T-helper 2 cell treated with Interferon-gamma antibody and Interleukin-4, amounts not matched to agents 5 μg/mL and 100 μg/mL, for 36 hours (primary cell): ENCODE measurements around the gene RRAS2.
A peak's percentile ranks its signal among the peaks of the same experiment; 100 is the strongest.
"Not testable (repeated sequence)": the region's sequence is repeated elsewhere in the genome, so short reads cannot be mapped to it uniquely, and the experiment has no call there.

ENCODE experiments used
- DNase-seq: peaks from one replicate; pipeline ENCODE4 v3.0.0; 2021; ENCODE audit warnings: low spot score
- H3K27ac Mint-ChIP-seq: one replicate; pipeline ENCODE4 v1.8.0; 2021; ENCODE audit warnings: mild to moderate bottlenecking, mixed read lengths
- H3K27me3 Mint-ChIP-seq: one replicate; pipeline ENCODE4 v1.8.0; 2021; ENCODE audit warnings: low read depth, mixed read lengths
- H3K36me3 Mint-ChIP-seq: one replicate; pipeline ENCODE4 v1.8.0; 2021; ENCODE audit warnings: low read depth, mixed read lengths
- H3K4me1 Mint-ChIP-seq: one replicate; pipeline ENCODE4 v1.8.0; 2021; ENCODE audit warnings: low read depth, mixed read lengths
- H3K4me3 Mint-ChIP-seq: one replicate; pipeline ENCODE4 v1.8.0; 2022; ENCODE audit warnings: mild to moderate bottlenecking, moderate library complexity, mixed read lengths
- H3K9me3 Mint-ChIP-seq: one replicate; pipeline ENCODE4 v1.8.0; 2021; ENCODE audit warnings: mixed read lengths

The RRAS2 gene

GRCh38 chr11:14358729-14359439 is at the start of gene RRAS2:
RRAS2 (minus strand) TSS chr11:14359183; CDS start chr11:14358870, 313 bp downstream.
- no peaks in the 10 kb centered on the region for H3K9me3 Mint-ChIP-seq
- H3K36me3 Mint-ChIP-seq = peaks cover 14% of the 10 kb centered on the region
- peak within 1 kb of the TSS; percentile 97 for H3K4me3 Mint-ChIP-seq
- peak; percentile 79 for DNase-seq
- H3K27me3 Mint-ChIP-seq = peaks cover 16% of the 10 kb centered on the region
- peaks cover 38% of the 10 kb centered on the region for H3K4me1 Mint-ChIP-seq
- H3K27ac Mint-ChIP-seq = peak within 1 kb of the TSS; percentile 89

DNA sequence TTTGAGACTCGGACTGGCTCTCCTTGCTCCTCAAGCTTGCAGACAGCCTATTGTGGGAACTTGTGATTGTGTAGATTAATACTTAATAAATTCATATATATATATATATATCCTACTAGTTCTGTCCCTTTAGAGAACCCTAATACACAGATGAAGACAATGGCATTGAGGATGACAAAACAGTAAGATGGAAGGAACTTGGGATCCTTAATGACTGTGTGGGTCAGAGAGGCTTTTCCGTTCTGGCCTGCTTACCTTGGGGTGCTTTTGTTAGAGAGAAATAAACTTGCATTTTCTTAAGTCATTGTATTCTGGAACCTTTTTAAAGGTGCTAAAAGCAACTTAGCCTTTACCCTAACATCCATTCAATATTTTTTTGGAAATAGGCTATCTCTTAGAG is 49.6 kb upstream of the RRAS2 start:
- peaks cover 23% of the 10 kb centered on the region for H3K4me1 Mint-ChIP-seq
- no peaks in the 10 kb centered on the region for H3K36me3 Mint-ChIP-seq
- no peak for DNase-seq
- H3K27ac Mint-ChIP-seq = no peak overlapping the region
- no peak overlapping the region for H3K4me3 Mint-ChIP-seq
- no peaks in the 10 kb centered on the region for H3K27me3 Mint-ChIP-seq
- no peaks in the 10 kb centered on the region for H3K9me3 Mint-ChIP-seq

GRCh38 chr11:14406116-14406515 is 47.1 kb upstream of the RRAS2 start:
- H3K36me3 Mint-ChIP-seq, DNase-seq, H3K4me3 Mint-ChIP-seq, H3K9me3 Mint-ChIP-seq, H3K27me3 Mint-ChIP-seq, H3K27ac Mint-ChIP-seq, H3K4me1 Mint-ChIP-seq: not testable (repeated sequence)

- not testable (repeated sequence) for H3K9me3 Mint-ChIP-seq, H3K4me1 Mint-ChIP-seq, H3K27ac Mint-ChIP-seq, DNase-seq, H3K36me3 Mint-ChIP-seq, H3K4me3 Mint-ChIP-seq
- peaks cover 10% of the 10 kb centered on the region for H3K27me3 Mint-ChIP-seq
Observed at GRCh38 chr11:14403528-14403927, 44.5 kb upstream of the RRAS2 start.

DNA sequence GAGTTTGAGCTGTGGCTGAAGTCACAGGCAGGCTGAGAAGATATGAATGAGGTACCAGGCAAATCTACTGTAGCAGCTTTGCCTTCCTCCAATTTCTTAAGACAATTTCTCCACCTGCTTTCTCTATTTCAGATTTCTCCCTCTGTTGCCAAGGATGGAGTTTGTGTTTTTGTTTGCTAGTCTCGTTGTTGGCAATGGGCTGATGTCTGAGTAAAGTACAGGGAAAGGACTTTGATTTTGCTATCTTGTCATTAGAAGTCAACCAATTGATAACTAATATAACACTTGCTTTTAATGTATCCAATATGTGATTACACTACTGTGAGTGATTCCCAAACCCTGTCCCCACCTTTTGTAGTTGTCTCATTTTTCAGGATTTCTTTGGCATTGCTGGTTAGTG is 40.1 kb upstream of the RRAS2 start:
- no peaks in the 10 kb centered on the region for H3K9me3 Mint-ChIP-seq
- H3K4me3 Mint-ChIP-seq = no peak overlapping the region
- no peak for DNase-seq
- H3K27me3 Mint-ChIP-seq = peaks cover 20% of the 10 kb centered on the region
- no peaks in the 10 kb centered on the region for H3K36me3 Mint-ChIP-seq
- H3K4me1 Mint-ChIP-seq = peaks cover under 1% of the 10 kb centered on the region
- no peak overlapping the region for H3K27ac Mint-ChIP-seq

GRCh38 chr11:14396273-14396672 is 37.3 kb upstream of the RRAS2 start:
- Mint-ChIP-seq H3K27me3 (peaks cover 20% of the 10 kb centered on the region), H3K27ac (no peak overlapping the region), H3K4me3 (no peak overlapping the region), H3K9me3 (no peaks in the 10 kb centered on the region), H3K4me1 (peaks cover 4% of the 10 kb centered on the region), H3K36me3 (no peaks in the 10 kb centered on the region)
- DNase-seq = no peak

- Mint-ChIP-seq H3K27me3 (peaks cover 25% of the 10 kb centered on the region), H3K27ac (no peak overlapping the region)
Observed at GRCh38 chr11:14393889-14394288, 34.9 kb upstream of the RRAS2 start.

DNA sequence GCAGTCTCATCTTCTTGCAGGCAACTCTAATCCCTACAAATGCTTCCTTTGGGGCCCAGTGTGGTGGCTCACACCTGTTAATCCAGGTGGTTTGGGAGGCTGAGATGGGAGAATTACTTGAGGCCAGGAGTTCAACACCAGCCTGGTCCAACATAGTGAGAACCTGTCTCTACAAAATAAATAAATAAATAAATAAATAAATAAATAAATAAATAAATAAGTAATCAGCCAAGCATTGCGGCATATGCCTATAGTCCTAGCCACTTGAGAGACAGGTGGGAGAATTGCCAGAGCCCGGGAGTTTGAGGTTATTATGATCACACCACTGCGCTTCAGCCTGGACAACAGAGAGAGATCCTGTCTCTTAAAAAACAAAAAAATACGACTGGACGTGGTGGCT is 34.1 kb upstream of the RRAS2 start:
- H3K27ac Mint-ChIP-seq = no peak overlapping the region
- H3K4me3 Mint-ChIP-seq = no peak overlapping the region
- H3K27me3 Mint-ChIP-seq = peaks cover 25% of the 10 kb centered on the region
- no peaks in the 10 kb centered on the region for H3K36me3 Mint-ChIP-seq
- H3K4me1 Mint-ChIP-seq = peaks cover 4% of the 10 kb centered on the region
- no peaks in the 10 kb centered on the region for H3K9me3 Mint-ChIP-seq
- DNase-seq = no peak

More at GRCh38 chr11:14393889-14394288, 34.9 kb upstream of the RRAS2 start:
- no peak for DNase-seq
- no peaks in the 10 kb centered on the region for H3K36me3 Mint-ChIP-seq
- peaks cover 4% of the 10 kb centered on the region for H3K4me1 Mint-ChIP-seq
- H3K9me3 Mint-ChIP-seq = no peaks in the 10 kb centered on the region
- H3K4me3 Mint-ChIP-seq = no peak overlapping the region

DNA sequence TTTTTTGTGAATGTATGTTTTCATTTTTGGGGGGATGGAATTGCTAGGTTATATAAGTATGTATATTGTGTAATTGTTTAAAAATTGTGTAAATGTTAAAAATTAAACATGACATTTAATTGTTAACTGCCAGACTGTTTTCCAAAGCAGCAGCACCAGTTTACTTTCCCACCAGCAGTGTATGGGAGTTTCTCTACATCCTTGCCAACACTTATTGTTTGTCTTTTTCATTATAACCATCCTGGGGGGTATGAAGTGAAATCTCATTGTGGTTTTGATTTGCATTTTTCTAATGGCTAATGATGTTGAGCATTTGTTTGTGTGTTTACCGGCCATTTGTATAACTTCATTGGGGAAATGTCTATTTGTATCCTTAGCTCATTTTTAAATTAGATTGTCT is 31.7 kb upstream of the RRAS2 start:
- DNase-seq = no peak
- peaks cover 29% of the 10 kb centered on the region for H3K27me3 Mint-ChIP-seq
- no peak overlapping the region for H3K4me3 Mint-ChIP-seq
- no peaks in the 10 kb centered on the region for H3K36me3 Mint-ChIP-seq
- no peaks in the 10 kb centered on the region for H3K9me3 Mint-ChIP-seq
- H3K27ac Mint-ChIP-seq = no peak overlapping the region
- H3K4me1 Mint-ChIP-seq = peaks cover 4% of the 10 kb centered on the region

DNA sequence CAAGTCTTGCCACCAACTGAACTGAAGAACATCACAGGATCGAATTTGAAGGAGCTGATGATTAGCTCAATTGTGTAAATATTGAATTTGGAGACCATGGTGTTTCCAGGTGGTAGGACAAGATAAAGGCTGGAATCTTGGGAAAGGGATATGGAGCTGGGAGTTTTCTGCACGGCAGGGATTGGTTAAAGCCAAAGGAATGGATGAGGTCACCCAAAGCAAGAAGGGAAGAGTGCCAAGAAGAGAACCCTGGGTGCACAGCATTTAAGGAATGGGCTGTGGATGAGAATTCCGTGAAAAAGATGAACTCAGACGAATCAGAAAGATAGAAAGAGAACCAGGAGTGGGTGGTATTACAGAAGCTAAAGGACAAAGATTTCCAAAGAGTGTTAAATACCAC is 29.4 kb upstream of the RRAS2 start:
- Mint-ChIP-seq H3K27ac (no peak overlapping the region), H3K36me3 (no peaks in the 10 kb centered on the region), H3K9me3 (no peaks in the 10 kb centered on the region), H3K4me3 (no peak overlapping the region), H3K4me1 (no peaks in the 10 kb centered on the region), H3K27me3 (peaks cover 34% of the 10 kb centered on the region)
- no peak for DNase-seq

DNA sequence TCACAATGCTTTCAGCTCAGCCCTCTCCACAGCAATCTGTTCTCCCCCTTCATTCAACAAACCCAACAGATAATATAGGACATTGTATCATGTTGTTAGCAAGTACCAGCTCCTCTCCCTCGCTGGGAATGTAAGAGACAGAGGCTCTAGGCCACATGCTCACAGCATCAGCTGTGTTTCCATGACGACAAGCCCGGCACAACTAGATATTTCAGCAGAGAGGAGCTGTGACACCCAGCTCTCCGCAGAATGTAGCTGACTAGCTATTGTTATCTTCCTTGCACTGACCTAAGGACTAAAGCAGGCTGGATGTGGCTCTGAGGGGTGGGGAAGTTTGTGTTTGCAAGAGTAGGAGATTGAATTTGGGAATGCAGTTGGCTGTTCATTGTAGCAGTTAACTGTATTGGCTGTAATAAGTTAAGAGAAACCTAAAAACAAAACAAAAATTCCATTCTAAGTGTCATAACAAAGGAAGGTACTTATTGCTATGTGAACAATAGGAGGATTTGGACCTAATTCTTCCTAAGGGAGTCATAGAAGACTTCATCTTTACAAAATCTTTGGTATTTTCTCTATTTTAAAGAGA is 28.0 kb upstream of the RRAS2 start:
- H3K36me3 Mint-ChIP-seq = no peaks in the 10 kb centered on the region
- H3K4me3 Mint-ChIP-seq = no peak overlapping the region
- no peak overlapping the region for H3K27ac Mint-ChIP-seq
- no peaks in the 10 kb centered on the region for H3K9me3 Mint-ChIP-seq
- H3K27me3 Mint-ChIP-seq = peaks cover 44% of the 10 kb centered on the region
- H3K4me1 Mint-ChIP-seq = no peaks in the 10 kb centered on the region
- no peak for DNase-seq

DNA sequence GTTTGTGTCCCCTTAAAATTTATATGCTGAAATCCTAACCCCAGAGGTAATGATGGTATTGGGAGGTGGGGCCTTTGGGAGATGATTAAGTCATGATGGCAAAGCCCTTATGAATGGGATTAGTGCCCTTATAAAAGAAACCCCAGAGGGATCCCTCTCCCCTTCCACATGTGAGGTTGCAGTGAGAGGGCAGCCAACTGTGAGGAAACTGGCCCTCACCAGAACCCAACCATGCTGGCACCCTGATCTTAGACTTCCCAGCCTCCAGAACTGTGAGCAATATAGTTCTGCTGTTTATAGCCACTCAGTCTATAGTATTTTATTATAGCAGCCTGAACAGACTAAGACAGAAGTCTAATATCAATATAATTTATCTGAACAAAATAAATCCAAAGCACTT is 27.1 kb upstream of the RRAS2 start:
- Mint-ChIP-seq H3K4me3 (no peak overlapping the region), H3K36me3 (no peaks in the 10 kb centered on the region), H3K27me3 (peaks cover 48% of the 10 kb centered on the region), H3K4me1 (peaks cover 5% of the 10 kb centered on the region), H3K9me3 (no peaks in the 10 kb centered on the region), H3K27ac (no peak overlapping the region)
- no peak for DNase-seq

- no peak for DNase-seq
- peaks cover 47% of the 10 kb centered on the region for H3K27me3 Mint-ChIP-seq
- H3K4me1 Mint-ChIP-seq = peaks cover 8% of the 10 kb centered on the region
- H3K27ac Mint-ChIP-seq = no peak overlapping the region
- no peaks in the 10 kb centered on the region for H3K36me3 Mint-ChIP-seq
- H3K9me3 Mint-ChIP-seq = no peaks in the 10 kb centered on the region
- H3K4me3 Mint-ChIP-seq = no peak overlapping the region
Observed at GRCh38 chr11:14384338-14384737, 25.4 kb upstream of the RRAS2 start.

- H3K9me3 Mint-ChIP-seq = no peaks in the 10 kb centered on the region
- H3K4me3 Mint-ChIP-seq = peak overlapping the region; percentile 60
- H3K27me3 Mint-ChIP-seq = peaks cover 36% of the 10 kb centered on the region
- no peak overlapping the region for H3K27ac Mint-ChIP-seq
- DNase-seq = no peak
- H3K4me1 Mint-ChIP-seq = peaks cover 10% of the 10 kb centered on the region
- no peaks in the 10 kb centered on the region for H3K36me3 Mint-ChIP-seq
Observed at GRCh38 chr11:14381968-14382367, 23.0 kb upstream of the RRAS2 start.
